Thoracic aorta (tissue), 2 donors: Measurements from ENCODE around the gene FANCC. TPM values are rescaled to one million over a fixed set of nuclear protein-coding genes. Genes with fewer than 3 reads are reported as not detected.
A peak's percentile ranks its signal among the peaks of the same experiment; 100 is the strongest.

Experiments
- ATAC-seq: fragments of 150-250 bp; one replicate; pipeline ENCODE4 v1.8.0; 2017; ENCODE audit warnings: low read depth; ENCODE audit not compliant: insufficient number of reproducible peaks, low FRiP score
- DNase-seq: peaks from one replicate; pipeline ENCODE4 v3.0.0-alpha.2; 2020; ENCODE audit warnings: low spot score
- H3K27ac ChIP-seq, 2 donors: fragments of 200-600 bp; sonication (generic); 1 replicate in 1 of 2; 2 replicates in 1 of 2; pipeline ENCODE4 v1.5.1; 2016; ENCODE audit warnings: mild to moderate bottlenecking in 2 of 2, moderate library complexity in 2 of 2
- H3K27me3 ChIP-seq: fragments of 200-600 bp; sonication (generic); replicated peaks from 2 replicates; pipeline ENCODE4 v1.6.0; 2016; ENCODE audit warnings: mild to moderate bottlenecking; ENCODE audit not compliant: insufficient read depth
- H3K36me3 ChIP-seq: fragments of 200-600 bp; sonication (generic); one replicate; pipeline ENCODE4 v1.5.1; 2016
- H3K4me1 ChIP-seq, 2 donors: fragments of 200-600 bp; sonication (generic); 1 replicate in 1 of 2; 2 replicates in 1 of 2; pipeline versions ENCODE4 v1.5.1 to v1.6.0; 2016; ENCODE audit warnings: low read depth in 2 of 2, mild to moderate bottlenecking in 1 of 2; ENCODE audit not compliant: control insufficient read depth in 1 of 2
- H3K4me3 ChIP-seq: fragments of 200-600 bp; sonication (generic); 2 replicates; pipeline ENCODE4 v1.5.1; 2016; ENCODE audit warnings: mild to moderate bottlenecking
- H3K9me3 ChIP-seq: fragments of 200-600 bp; sonication (generic); 2 replicates; pipeline ENCODE4 v1.5.1; 2016
- CTCF ChIP-seq: fragments of 200-600 bp; sonication (generic); IDR thresholded peaks from one replicate; pipeline ENCODE4 v1.5.1; 2019; ENCODE audit warnings: antibody characterized with exemption
- total RNA-seq, 2 donors: library from RNA; depleted of rRNA; stranded (reverse); fragments of >200 nt; gene quantifications; one replicate each; pipeline versions ENCODE4 v1.1.0 to v1.2.3, GENCODE V29; 2016

Gene FANCC
- total RNA-seq, 2 donors from 2014 or later: 5.7 to 9.6 TPM

- H3K27me3 ChIP-seq: no peaks in the 10 kb centered on the region
- TF ChIP-seq CTCF: no peak
- H3K4me3 ChIP-seq: peak overlapping the region; percentile 35
- H3K4me1 ChIP-seq: peaks cover 65 to 100% of the 10 kb centered on the region in 2 donors
- H3K36me3 ChIP-seq: peaks cover 23% of the 10 kb centered on the region
- H3K9me3 ChIP-seq: no peaks in the 10 kb centered on the region
- DNase-seq: no peak
- ATAC-seq: no peak
- peak overlapping the region; percentile 87 to 89 for H3K27ac ChIP-seq
Measured at GRCh38 chr9:95077766-95078370, 239.6 kb downstream of the FANCC start.

DNA sequence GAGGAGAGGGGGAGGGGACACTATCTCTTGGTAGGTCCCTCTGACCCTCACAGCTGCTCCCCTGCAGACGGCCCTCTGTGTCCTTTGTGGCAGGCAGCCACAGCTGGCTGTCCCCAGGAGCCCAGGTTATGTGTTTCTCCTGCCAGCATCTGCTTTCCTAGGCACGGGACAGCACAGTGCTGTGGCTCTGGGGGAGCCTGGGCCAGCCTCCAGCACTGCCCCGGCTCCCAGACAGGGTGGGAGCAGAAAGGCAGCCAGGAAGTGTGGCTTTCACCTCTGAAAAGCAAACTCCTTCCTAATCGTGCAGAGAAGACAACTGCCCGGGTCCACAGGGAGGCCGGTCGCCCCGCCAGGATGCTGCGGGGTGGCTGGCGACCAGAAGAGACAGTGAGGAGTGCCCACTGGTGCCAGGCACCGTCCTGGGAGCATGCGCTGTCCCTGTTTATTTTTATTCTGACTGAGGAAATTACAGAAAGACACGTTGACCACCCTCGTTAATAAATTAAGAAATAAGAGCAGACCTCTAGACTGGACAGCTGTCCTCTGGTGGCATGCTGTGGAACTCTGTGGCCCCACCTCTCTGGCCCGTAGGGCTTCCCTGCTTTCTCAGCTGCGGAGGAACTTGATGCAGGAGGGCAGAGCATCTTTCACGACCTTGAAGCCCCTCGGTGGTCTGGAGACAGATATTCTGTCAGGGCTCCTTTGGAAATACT is 240.3 kb downstream of the FANCC start:
- no peaks in the 10 kb centered on the region for H3K27me3 ChIP-seq
- peak overlapping the region; percentile 35 for H3K4me3 ChIP-seq
- peak overlapping the region; percentile 87 to 89 for H3K27ac ChIP-seq
- peak; percentile 26 for ATAC-seq
- TF ChIP-seq CTCF: peak; percentile 12
- H3K9me3 ChIP-seq: no peaks in the 10 kb centered on the region
- DNase-seq: no peak
- peaks cover 18% of the 10 kb centered on the region for H3K36me3 ChIP-seq
- H3K4me1 ChIP-seq: peaks cover 67 to 100% of the 10 kb centered on the region in 2 donors

- no peak for ATAC-seq
- Histone ChIP-seq H3K4me3 (peak overlapping the region; percentile 35), H3K27me3 (no peaks in the 10 kb centered on the region), H3K36me3 (peaks cover 13% of the 10 kb centered on the region), H3K27ac (peak overlapping the region; percentile 87 to 89), H3K4me1 (peaks cover 73 to 100% of the 10 kb centered on the region in 2 donors), H3K9me3 (no peaks in the 10 kb centered on the region)
- no peak for TF ChIP-seq CTCF
- DNase-seq: no peak
Measured at GRCh38 chr9:95076696-95077052, 240.8 kb downstream of the FANCC start.

DNA sequence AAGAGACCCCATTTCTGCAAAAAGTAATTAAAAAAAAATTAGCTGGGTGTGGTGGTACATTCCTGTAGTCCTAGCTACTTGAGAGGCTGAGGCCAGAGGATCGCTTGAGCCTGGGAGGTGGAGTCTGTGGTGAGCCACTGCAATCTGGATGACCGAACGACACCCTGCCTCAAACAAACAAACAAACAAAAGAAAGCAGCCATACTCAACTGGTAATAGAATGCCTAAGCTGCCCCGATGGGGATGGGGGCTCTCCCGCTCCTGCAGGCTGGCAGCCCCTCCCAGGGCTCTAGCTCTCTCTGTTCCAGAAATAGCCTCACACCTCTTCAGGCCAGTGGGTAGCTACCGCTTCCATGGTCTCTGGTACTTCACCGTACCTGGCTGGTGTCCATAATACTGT is 241.8 kb downstream of the FANCC start:
- Histone ChIP-seq H3K36me3 (peaks cover 3% of the 10 kb centered on the region), H3K27me3 (no peaks in the 10 kb centered on the region), H3K4me3 (no peak overlapping the region), H3K9me3 (no peaks in the 10 kb centered on the region), H3K27ac (peak overlapping the region; percentile 82 to 89), H3K4me1 (peaks cover 79 to 100% of the 10 kb centered on the region in 2 donors)
- no peak for TF ChIP-seq CTCF
- ATAC-seq (no peak), DNase-seq (no peak)

DNA sequence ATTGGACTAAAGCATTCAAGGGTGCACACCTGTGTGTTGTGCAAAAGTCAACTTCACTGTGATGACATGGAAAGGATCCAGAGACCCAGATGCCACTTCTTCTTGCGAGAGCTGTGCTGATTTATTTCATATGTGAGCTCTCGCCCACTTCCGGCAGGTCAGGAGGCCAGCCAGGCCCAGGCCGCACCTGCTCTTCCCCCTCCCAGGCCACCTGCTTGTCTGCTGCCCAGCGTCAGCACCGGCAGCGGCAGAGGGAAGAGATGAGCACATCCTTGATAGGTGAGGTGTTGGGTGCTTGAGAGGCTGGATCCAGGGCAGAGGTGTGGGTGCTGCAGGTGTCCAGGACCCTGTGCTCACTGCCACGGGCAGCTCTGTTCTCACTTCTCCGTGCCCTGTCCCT is 242.9 kb downstream of the FANCC start:
- Histone ChIP-seq H3K27ac (peak overlapping the region; percentile 82 to 89), H3K4me1 (peaks cover 76 to 100% of the 10 kb centered on the region in 2 donors), H3K9me3 (no peaks in the 10 kb centered on the region), H3K27me3 (no peaks in the 10 kb centered on the region), H3K4me3 (no peak overlapping the region), H3K36me3 (peaks cover 1% of the 10 kb centered on the region)
- no peak for DNase-seq
- no peak for TF ChIP-seq CTCF
- ATAC-seq: no peak
